ENCODE results near the gene AFF3.

The AFF3 gene

DNA sequence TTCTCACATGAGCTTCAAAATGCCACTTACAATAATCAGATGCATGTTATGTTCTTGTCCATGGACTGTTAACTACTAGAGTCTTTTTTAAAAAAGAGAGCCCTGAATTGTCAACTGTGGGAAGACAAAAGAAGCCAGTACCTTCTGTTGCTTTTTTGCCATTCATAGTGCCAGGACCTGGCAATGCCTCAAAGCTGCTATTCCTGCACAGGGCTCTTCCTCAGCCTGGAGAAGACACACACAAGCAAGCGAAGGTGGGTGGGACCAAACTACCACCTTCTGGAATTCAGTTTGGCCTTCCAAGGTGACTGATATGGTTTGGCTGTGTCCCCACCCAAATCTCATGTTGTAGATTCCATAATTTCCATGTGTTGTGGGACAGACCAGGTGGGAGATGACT lies 160.6 kb downstream of the AFF3 start:
- H3K27ac ChIP-seq (ENCODE audit: low read depth, low read length, poor library complexity, severe bottlenecking): no peak overlapping the region
- TF ChIP-seq, protein P1, sequence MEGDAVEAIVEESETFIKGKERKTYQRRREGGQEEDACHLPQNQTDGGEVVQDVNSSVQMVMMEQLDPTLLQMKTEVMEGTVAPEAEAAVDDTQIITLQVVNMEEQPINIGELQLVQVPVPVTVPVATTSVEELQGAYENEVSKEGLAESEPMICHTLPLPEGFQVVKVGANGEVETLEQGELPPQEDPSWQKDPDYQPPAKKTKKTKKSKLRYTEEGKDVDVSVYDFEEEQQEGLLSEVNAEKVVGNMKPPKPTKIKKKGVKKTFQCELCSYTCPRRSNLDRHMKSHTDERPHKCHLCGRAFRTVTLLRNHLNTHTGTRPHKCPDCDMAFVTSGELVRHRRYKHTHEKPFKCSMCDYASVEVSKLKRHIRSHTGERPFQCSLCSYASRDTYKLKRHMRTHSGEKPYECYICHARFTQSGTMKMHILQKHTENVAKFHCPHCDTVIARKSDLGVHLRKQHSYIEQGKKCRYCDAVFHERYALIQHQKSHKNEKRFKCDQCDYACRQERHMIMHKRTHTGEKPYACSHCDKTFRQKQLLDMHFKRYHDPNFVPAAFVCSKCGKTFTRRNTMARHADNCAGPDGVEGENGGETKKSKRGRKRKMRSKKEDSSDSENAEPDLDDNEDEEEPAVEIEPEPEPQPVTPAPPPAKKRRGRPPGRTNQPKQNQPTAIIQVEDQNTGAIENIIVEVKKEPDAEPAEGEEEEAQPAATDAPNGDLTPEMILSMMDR (IDR thresholded peaks at IDR 0.05; ENCODE audit: low read length): no peak
- TF ChIP-seq EZH2 (IDR thresholded peaks at IDR 0.05; ENCODE audit: borderline replicate concordance, low read length): no peak
- H3K9me3 ChIP-seq (ENCODE audit: low read length): no peaks in the 10 kb centered on the region
- H3K4me2 ChIP-seq (ENCODE audit: low read length): no peak overlapping the region
- no peak overlapping the region for H3K9ac ChIP-seq (ENCODE audit: low read length)
- H3K4me1 ChIP-seq (ENCODE audit: insufficient read depth, low read length, severe bottlenecking): no peaks in the 10 kb centered on the region
- H3K4me3 ChIP-seq (ENCODE audit: low read depth, low read length, poor library complexity, severe bottlenecking): no peak overlapping the region
- no peaks in the 10 kb centered on the region for H3K27me3 ChIP-seq (ENCODE audit: insufficient read depth, low read length)
- no peaks in the 10 kb centered on the region for H3K9me2 ChIP-seq (ENCODE audit: low read depth, low read length)
- H2AFZ ChIP-seq (ENCODE audit: low read length): no peak overlapping the region
- peaks cover 94% of the 10 kb centered on the region for H3K36me3 ChIP-seq (ENCODE audit: insufficient read depth, low read length)
- no peaks in the 10 kb centered on the region for H3F3A ChIP-seq (ENCODE audit: insufficient read depth, low read length)
- H4K20me1 ChIP-seq (ENCODE audit: insufficient read depth, low read length): no peaks in the 10 kb centered on the region
- no peaks in the 10 kb centered on the region for H3K79me2 ChIP-seq (ENCODE audit: insufficient read depth, low read length)

DNA sequence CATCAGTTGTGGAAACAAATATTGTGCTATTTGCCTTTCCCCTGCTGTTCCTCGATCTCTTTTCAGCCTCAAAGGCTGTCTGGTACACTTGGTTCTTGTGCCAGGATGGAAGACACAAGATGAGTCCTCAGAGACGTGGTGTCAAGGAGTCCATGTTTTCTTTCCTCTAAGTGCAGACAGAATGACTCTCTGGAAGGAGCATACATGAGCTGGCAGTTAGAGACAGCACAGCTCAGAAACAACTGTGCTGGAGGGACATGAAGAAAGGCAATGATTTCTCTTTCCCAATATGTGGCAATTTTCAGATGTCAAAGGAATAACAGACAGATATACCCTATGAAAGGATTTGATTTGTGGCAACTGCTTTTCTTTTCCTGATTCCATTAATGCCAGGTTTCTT lies 162.2 kb downstream of the AFF3 start:
- no peak overlapping the region for H3K9ac ChIP-seq (ENCODE audit: low read length)
- peaks cover 95% of the 10 kb centered on the region for H3K36me3 ChIP-seq (ENCODE audit: insufficient read depth, low read length)

DNA sequence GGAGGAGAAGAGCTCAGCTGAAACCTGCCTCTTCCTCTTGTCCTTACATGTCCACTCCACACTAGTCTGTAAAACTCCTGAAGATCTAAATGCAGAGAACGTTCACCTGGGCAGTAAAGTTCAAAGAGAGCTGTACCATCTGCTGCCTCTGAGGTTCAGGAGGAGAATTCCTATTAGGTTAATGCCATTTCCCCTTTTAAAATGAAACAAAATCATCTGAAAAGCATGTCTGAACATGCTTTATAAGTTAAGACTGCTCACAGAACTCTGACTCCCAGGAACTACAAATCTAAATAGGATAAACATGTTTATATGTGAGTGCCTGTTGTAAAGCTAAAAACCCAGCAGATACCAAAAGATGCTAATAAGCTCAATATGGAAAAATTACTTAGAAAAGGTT lies 164.4 kb downstream of the AFF3 start:
- Histone ChIP-seq H2AFZ (ENCODE audit: low read length) (no peak overlapping the region), H3K9me2 (ENCODE audit: low read depth, low read length) (no peaks in the 10 kb centered on the region), H3K27ac (ENCODE audit: low read depth, low read length, poor library complexity, severe bottlenecking) (no peak overlapping the region), H3K4me2 (ENCODE audit: low read length) (no peak overlapping the region), H3K9me3 (ENCODE audit: low read length) (no peaks in the 10 kb centered on the region), H3K36me3 (ENCODE audit: insufficient read depth, low read length) (peaks cover 95% of the 10 kb centered on the region), H3K27me3 (ENCODE audit: insufficient read depth, low read length) (no peaks in the 10 kb centered on the region), H4K20me1 (ENCODE audit: insufficient read depth, low read length) (no peaks in the 10 kb centered on the region), H3K79me2 (ENCODE audit: insufficient read depth, low read length) (no peaks in the 10 kb centered on the region), H3F3A (ENCODE audit: insufficient read depth, low read length) (no peaks in the 10 kb centered on the region), H3K4me3 (ENCODE audit: low read depth, low read length, poor library complexity, severe bottlenecking) (no peak overlapping the region), H3K9ac (ENCODE audit: low read length) (no peak overlapping the region), H3K4me1 (ENCODE audit: insufficient read depth, low read length, severe bottlenecking) (no peaks in the 10 kb centered on the region)
- no peak for TF ChIP-seq EZH2 (IDR thresholded peaks at IDR 0.05; ENCODE audit: borderline replicate concordance, low read length)

More for the DNA sequence above, 162.2 kb downstream of the AFF3 start:
- Histone ChIP-seq H3F3A (ENCODE audit: insufficient read depth, low read length) (no peaks in the 10 kb centered on the region), H4K20me1 (ENCODE audit: insufficient read depth, low read length) (no peaks in the 10 kb centered on the region), H2AFZ (ENCODE audit: low read length) (no peak overlapping the region), H3K27ac (ENCODE audit: low read depth, low read length, poor library complexity, severe bottlenecking) (no peak overlapping the region), H3K4me2 (ENCODE audit: low read length) (no peak overlapping the region), H3K79me2 (ENCODE audit: insufficient read depth, low read length) (no peaks in the 10 kb centered on the region), H3K4me3 (ENCODE audit: low read depth, low read length, poor library complexity, severe bottlenecking) (no peak overlapping the region), H3K27me3 (ENCODE audit: insufficient read depth, low read length) (no peaks in the 10 kb centered on the region), H3K9me2 (ENCODE audit: low read depth, low read length) (no peaks in the 10 kb centered on the region), H3K4me1 (ENCODE audit: insufficient read depth, low read length, severe bottlenecking) (no peaks in the 10 kb centered on the region), H3K9me3 (ENCODE audit: low read length) (no peaks in the 10 kb centered on the region)
- TF ChIP-seq, protein P1 (IDR thresholded peaks at IDR 0.05; ENCODE audit: low read length): no peak
- no peak for TF ChIP-seq EZH2 (IDR thresholded peaks at IDR 0.05; ENCODE audit: borderline replicate concordance, low read length)

DNA sequence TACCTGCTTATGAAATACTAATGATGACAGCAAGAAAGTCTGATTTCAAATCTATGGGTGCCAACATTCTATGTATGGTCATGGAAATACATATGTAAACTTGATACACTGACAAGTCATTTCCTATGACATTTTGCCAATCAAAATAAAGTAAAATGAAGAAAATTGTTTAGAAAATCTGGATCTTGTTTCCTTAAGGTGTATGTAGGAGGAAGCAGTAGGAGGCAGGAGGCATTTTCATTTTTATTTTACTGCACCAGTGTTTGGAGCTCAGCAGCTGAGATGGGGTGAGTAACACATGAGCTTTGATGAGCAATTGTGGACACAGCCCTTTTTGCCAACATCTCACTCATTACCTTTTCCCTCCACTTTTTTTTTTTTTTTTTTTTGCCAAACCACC lies 167.0 kb downstream of the AFF3 start:
- H3K36me3 ChIP-seq (ENCODE audit: insufficient read depth, low read length): peaks cover 97% of the 10 kb centered on the region
- no peak for TF ChIP-seq EZH2 (IDR thresholded peaks at IDR 0.05; ENCODE audit: borderline replicate concordance, low read length)
- TF ChIP-seq, protein P1 (IDR thresholded peaks at IDR 0.05; ENCODE audit: low read length): no peak
- no peak overlapping the region for H3K4me3 ChIP-seq (ENCODE audit: low read depth, low read length, poor library complexity, severe bottlenecking)
- H3K9ac ChIP-seq (ENCODE audit: low read length): no peak overlapping the region
- H4K20me1 ChIP-seq (ENCODE audit: insufficient read depth, low read length): no peaks in the 10 kb centered on the region
- no peak overlapping the region for H3K4me2 ChIP-seq (ENCODE audit: low read length)
- H3K27ac ChIP-seq (ENCODE audit: low read depth, low read length, poor library complexity, severe bottlenecking): no peak overlapping the region
- H3K27me3 ChIP-seq (ENCODE audit: insufficient read depth, low read length): no peaks in the 10 kb centered on the region
- no peak overlapping the region for H2AFZ ChIP-seq (ENCODE audit: low read length)
- H3K4me1 ChIP-seq (ENCODE audit: insufficient read depth, low read length, severe bottlenecking): no peaks in the 10 kb centered on the region
- no peaks in the 10 kb centered on the region for H3K9me3 ChIP-seq (ENCODE audit: low read length)
- H3F3A ChIP-seq (ENCODE audit: insufficient read depth, low read length): no peaks in the 10 kb centered on the region
- no peaks in the 10 kb centered on the region for H3K79me2 ChIP-seq (ENCODE audit: insufficient read depth, low read length)
- H3K9me2 ChIP-seq (ENCODE audit: low read depth, low read length): no peaks in the 10 kb centered on the region

All from OCI-LY1 (cell line).